ENCODE results near the gene NMBR.

DNA sequence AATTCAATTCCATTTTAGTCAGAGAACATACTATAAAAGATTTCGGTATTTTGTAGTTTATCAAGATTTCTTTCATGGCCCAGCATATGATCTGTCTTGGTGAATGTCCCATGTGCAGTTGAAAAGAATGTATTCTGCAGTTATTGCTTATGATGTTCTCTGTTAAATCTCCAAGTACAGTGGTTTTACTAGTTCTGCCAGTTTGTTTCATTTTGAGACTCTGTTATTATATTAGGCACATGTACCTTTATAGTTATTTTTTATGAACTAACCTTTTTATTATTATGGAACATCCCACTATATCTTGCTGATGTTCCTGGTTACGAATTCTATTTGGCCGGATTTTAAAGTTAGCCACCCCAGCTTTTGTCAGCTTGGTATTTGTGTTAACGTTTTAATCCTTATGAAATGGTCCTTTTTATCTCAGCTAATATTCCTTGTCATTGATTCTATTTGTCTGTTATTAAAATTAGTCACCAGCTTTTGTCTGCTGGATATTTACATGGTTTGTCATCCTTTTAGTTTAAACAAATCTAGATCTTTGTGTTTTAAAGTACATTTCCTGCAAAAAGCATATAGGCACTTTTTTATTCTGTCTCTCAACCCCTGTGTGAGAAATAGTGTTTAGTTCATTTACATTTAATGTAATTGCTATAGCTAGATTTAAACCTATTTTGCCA lies 49.1 kb upstream of the NMBR start:
- TF ChIP-seq POLR2A (IDR thresholded peaks at IDR 0.05; ENCODE audit: low read depth, low read length) = no peak
- no peak for TF ChIP-seq POLR2AphosphoS5 (IDR thresholded peaks at IDR 0.05; ENCODE audit: low read depth, low read length)
- TF ChIP-seq TAF1 (IDR thresholded peaks at IDR 0.05; ENCODE audit: borderline replicate concordance, low read depth, low read length) = no peak

Data from GM12892 (cell line).